ENCODE measurements around the gene DENND6B. TPM values are rescaled to one million over a fixed set of nuclear protein-coding genes. Genes with fewer than 3 reads are reported as not detected.

DENND6B gene
- total RNA-seq, 4 donors from 2014 or later = 2.9 to 15.5 (median 8.0) TPM

GRCh38 chr22:50363166-50363802 is 36.5 kb upstream of the DENND6B start:
- intact Hi-C loops (cut with DNase I; ENCODE audit: low total_unique reads) = no loop called here
- Histone ChIP-seq H3K4me3 (no peak overlapping the region), H3K27ac (no peak overlapping the region), H3K4me1 (peaks cover 0 to 10% of the 10 kb centered on the region in 2 donors), H3K36me3 (no peaks in the 10 kb centered on the region), H3K27me3 (no peaks in the 10 kb centered on the region), H3K9me3 (no peaks in the 10 kb centered on the region)
- no peak for TF ChIP-seq POLR2A (IDR thresholded peaks at IDR 0.05)
- no peak for TF ChIP-seq CTCF (IDR thresholded peaks at IDR 0.05)
- no peak for DNase-seq

- intact Hi-C loops (cut with DNase I; ENCODE audit: low total_unique reads) = no loop called here
- H3K27ac ChIP-seq = no peak overlapping the region
Measured at GRCh38 chr22:50361688-50362087, 34.9 kb upstream of the DENND6B start.

DNA sequence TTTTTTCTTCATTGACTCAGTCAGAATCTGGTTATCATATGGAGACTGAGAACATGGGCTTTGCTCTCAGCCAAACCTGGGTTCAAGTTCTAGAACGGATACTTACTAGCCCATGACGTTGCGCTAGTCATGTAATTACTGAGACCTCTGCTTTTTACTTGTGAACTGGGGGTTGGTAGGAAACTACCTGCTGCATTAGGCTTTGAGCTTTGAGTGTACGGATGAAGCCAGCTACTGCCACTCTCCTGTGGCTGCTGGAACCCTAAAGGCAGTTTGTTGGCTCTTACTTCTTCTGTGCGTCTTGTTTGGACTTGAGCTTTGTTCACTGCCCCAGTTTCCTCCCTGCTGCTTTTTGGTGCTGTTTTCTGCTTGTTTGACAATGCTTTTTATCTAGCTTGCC is 34.4 kb upstream of the DENND6B start:
- no peaks in the 10 kb centered on the region for H3K9me3 ChIP-seq
- intact Hi-C loops (cut with DNase I; ENCODE audit: low total_unique reads) = no loop called here

More at GRCh38 chr22:50361688-50362087, 34.9 kb upstream of the DENND6B start:
- peaks cover 0 to under 1% of the 10 kb centered on the region in 2 donors for H3K4me1 ChIP-seq
- DNase-seq = no peak
- no peaks in the 10 kb centered on the region for H3K9me3 ChIP-seq
- no peaks in the 10 kb centered on the region for H3K27me3 ChIP-seq
- no peak for TF ChIP-seq CTCF (IDR thresholded peaks at IDR 0.05)
- no peak for TF ChIP-seq POLR2A (IDR thresholded peaks at IDR 0.05)
- H3K4me3 ChIP-seq = no peak overlapping the region
- H3K36me3 ChIP-seq = no peaks in the 10 kb centered on the region

DNA sequence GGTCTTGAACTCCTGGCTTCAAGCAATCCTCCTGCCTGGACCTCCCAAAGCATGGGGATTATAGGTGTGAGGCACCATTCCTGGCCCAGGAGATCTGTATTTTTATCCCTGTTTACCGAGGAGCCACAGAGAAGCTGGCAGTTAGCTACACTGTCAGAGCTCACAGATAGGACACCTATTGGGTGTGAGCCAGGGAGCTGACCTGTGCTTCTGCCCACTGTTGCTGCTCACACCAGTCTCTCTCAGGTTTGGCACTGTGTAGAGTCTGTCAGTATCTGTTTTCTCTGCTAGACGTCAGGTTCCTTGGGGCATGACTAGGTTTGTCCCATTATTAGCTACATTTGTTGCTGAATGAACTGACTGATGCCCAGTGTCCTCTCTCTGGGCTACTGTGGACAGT is 33.8 kb upstream of the DENND6B start:
- no peak overlapping the region for H3K4me3 ChIP-seq
- intact Hi-C loops (cut with DNase I; ENCODE audit: low total_unique reads) = no loop called here
- H3K4me1 ChIP-seq = no peaks in the 10 kb centered on the region
- DNase-seq = no peak
- H3K27ac ChIP-seq = no peak overlapping the region
- no peak for TF ChIP-seq POLR2A (IDR thresholded peaks at IDR 0.05)
- TF ChIP-seq CTCF (IDR thresholded peaks at IDR 0.05) = no peak
- no peaks in the 10 kb centered on the region for H3K27me3 ChIP-seq
- H3K9me3 ChIP-seq = no peaks in the 10 kb centered on the region
- H3K36me3 ChIP-seq = no peaks in the 10 kb centered on the region

More for the DNA sequence above, 34.4 kb upstream of the DENND6B start:
- Histone ChIP-seq H3K27ac (no peak overlapping the region), H3K36me3 (no peaks in the 10 kb centered on the region), H3K27me3 (no peaks in the 10 kb centered on the region), H3K4me1 (no peaks in the 10 kb centered on the region), H3K4me3 (no peak overlapping the region)
- no peak for DNase-seq
- no peak for TF ChIP-seq CTCF (IDR thresholded peaks at IDR 0.05)

- Histone ChIP-seq H3K4me3 (no peak overlapping the region), H3K27ac (no peak overlapping the region), H3K27me3 (no peaks in the 10 kb centered on the region), H3K4me1 (no peaks in the 10 kb centered on the region), H3K9me3 (no peaks in the 10 kb centered on the region), H3K36me3 (no peaks in the 10 kb centered on the region)
- intact Hi-C loops (cut with DNase I; ENCODE audit: low total_unique reads) = no loop called here
- no peak for DNase-seq
- TF ChIP-seq POLR2A (IDR thresholded peaks at IDR 0.05) (no peak), CTCF (IDR thresholded peaks at IDR 0.05) (no peak)
Measured at GRCh38 chr22:50357756-50358155, 30.9 kb upstream of the DENND6B start.
